ENCODE results near the gene CLTCL1.

The CLTCL1 gene

DNA sequence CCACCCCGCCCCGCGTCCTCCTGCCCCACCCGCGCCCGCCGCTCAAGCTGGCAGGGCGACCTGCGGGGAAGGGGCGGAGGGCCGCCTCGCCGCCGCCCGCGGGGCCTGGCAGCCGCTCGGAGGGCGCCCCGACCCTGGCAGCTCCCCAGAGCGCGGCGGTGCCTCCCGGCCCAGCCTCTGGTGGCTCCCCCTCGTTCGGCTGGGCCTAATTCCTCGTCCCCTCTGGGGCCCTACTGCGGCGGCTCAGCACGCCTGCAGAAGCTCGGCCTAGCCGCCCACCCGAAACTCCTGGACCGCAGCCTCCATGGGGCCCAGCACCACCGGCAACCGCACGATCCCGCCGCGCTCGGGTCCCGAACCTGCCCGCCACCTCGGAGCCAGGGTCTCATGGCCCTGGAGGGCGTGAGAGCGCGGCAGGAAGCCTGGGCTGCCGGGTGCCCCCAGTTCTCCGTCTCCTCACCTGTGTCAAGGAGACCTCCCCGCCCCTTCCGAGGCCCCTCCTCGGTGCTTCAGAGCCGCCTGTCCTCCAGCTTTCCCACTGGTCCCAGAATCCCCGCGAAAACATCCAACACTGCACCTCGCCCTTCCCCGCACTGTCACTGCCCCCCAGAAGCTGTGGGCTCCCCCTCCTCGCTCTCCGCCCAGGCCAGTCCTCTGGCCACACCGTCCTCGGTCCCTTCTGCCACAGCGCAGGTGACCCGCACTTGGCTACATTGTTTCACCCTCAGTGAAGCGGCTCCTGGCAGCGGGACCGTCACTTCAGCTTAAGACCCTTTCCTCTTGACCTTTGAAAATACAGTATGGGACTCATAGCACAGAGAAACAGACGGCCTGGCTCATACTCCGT is 140.8 kb downstream of the CLTCL1 start:
- no peak for DNase-seq (ENCODE audit: low read depth)

DNA sequence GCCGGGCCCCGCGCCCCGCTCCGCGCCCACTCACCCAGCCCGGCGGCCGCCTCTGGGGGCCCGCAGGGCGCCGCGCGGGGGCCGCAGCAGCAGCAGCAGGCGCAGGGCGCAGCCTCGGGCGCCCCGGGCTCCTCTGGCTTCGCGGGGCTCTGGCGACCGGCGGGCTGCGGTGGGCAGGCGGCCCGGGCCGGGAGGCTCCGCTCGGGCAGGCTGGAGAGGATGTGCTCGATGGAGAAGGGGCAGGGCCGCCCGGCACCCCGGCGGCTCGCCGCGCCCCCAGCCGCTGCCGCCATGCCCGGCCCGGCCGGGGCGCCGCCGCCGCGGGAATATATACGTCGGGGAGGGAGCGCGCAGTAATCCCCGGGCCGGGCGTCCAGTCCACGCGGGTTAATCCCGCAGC is 141.5 kb downstream of the CLTCL1 start, which contains the start of gene GSC2:
GSC2 (minus strand) TSS at position 302 of the 400 bp plus-strand sequence; CDS start at position 293, 9 bp downstream.
- no peak for DNase-seq (ENCODE audit: low read depth)

DNA sequence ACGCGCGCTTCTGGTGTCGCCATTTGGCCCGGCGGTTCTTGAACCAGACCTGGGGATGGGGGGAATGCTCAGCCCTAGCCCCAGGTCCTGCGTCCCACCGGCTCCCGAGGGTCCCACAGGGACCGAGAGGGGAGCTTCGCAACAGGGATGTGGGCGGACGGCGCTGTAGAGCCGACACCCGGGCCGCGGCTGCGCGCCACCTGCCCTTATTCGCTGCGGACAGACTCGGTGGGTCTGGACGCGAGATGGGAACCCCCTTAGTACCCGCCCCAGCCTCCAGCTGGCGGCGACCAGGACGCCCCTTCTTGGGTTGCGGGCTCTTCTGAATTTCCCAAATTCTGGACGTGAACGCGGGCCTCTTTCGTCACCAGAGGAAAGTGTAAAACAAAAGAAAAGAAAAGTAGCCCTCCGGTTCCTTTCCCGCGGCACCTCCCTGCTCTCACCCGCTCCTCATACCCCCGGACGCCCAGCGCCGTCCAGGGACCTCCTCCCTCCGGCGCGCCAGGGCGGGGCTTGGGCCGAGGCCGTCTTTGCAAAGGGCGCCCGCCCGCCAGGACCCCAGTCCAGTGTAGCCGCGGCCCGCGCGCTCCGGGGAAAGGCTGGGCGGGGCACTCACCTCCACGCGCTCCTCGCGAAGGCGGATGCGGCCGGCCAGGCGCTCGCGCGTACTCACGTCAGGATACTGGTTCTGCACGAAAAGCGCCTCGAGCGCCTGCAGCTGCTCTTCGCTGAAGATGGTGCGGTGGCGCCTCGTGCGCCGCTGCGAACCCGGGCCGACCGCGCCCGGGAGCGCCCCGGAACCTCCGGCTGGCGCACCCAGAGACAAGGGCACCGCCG is 142.3 kb downstream of the CLTCL1 start:
- no peak for DNase-seq (ENCODE audit: low read depth)

DNA sequence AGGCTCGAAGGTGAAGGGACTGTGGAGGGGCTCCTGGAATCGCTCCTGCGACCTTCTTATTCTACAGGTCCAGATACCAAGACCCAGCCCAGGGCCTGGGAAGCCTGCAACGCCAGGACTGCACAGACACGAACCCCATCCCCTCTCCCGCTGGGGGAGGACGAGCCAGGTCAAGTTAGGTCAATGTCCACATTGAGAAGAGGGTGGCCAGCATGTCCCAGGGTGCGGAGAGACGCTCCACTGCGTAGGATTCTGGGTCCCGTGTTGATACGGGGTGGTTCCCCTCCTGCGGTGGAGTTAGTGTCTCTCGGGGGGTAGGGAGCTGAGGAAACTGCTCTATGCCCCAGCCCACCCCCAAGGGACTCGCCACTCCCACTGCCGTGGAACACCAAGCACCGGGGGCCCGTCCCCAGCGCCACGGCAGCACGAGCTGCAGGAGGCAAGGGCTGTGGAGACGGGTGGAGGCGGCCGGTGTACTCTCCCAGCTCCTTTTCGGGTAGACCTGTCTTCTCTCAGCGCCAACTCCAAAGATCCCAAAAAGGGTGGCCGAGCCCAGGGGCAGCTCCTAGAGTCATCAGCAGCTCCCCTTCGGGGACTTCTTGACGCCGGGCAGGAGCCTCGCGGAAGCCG is 143.0 kb downstream of the CLTCL1 start:
- DNase-seq (ENCODE audit: low read depth), result no peak

DNA sequence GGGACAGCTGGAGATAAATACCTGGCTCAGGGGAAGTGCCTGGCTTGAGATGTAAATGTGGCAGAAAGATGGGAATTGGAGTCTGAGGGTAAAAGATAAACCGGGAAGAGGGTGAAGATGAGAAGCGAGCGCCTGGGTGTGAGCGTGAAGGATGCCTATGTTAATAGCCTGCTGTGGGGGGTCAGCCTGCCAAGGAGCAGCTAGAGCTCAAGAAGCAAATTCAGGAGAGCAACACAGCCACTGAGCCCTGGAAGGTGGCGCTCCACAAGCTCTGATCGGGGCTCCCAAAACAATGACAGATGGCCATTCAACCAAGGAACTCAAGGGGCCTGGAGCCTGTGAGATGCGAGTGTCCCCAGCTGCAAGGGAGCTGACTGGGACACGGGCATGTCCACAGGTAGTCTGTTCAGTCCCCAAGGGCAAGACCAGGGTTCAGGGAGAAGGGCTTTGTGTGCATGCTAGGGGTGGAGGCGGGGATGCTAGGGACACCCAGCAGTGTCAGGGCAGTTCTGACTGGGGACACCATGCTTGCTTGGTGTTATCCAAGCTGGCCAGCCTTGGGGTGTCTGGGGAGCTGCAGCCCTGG is 144.2 kb downstream of the CLTCL1 start:
- DNase-seq (ENCODE audit: low read depth), result no peak

DNA sequence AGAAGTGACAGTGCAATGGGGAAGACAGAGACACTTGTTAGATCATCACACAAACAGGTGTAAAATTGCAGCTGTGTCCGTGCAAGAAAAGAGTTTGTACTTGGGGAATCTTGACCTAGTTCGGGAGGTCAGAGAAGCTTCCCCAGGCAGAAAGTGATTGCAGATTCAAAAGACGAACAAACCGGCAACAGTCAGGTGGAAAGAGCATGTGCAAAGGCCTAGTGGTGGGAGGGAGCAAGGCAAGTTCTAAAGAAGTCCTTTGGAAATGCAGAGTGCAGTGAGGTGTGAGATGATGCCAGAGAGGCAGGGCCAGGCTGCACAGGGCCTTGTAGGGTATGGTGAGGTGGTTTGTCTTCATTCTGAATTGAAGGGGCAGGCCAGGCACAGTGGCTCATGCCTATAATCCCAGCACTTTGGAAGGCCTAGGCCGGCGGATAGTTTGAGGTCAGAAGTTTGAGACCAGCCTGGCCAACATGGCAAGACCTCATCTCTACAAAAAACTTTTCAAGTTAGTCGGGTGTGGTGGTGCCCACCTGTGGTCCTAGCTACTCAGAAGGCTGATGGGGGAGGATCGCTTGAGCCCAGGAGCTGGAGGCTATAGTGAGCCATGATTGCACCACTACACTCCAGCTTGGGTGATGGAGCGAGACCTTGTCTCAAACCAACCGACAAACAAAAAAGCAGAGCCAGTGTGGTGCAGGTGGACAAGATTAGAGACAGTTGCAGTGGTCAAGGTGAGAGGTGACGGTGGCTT is 145.1 kb downstream of the CLTCL1 start:
- no peak for DNase-seq (ENCODE audit: low read depth)

DNA sequence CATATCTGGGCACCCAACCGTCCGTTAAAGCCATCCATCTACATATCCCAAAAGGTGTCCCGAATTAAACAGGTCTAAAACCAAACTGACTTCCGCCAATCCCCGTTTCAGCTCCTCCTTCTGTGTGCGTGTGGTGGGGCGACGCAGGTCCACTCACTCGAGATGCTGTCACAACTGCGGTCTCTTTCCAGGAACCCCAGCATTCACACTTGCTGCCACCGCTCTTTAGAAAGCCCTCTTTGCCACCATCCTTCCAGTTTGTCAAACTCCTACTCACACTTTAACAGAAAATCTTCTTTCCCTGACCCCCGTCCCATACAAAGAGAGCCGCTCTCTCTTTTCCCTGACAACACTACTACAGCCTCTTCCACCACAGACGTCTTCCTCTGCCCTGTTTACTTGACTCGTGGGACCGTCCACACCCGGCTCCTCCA is 147.5 kb downstream of the CLTCL1 start:
- no peak for DNase-seq (ENCODE audit: low read depth)

DNA sequence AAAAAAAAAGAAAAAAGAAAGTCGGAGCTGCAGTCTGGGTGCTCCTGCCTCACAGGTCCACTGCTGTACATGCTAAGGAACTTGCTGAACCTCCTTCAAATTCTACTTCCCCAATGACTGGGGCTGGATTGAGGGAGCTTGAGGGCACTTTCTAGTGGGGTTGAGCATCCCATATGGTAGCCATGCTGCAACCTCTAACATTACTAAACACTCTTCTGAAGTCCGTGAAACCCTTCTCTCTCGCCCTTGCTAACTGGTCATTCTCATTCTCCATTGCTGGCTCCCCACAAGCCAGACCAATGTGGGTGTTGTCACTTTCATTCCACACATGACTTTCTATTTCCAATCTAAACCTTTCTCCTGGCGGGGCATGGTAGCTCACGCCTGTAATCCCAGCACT is 148.3 kb downstream of the CLTCL1 start:
- DNase-seq (ENCODE audit: low read depth), result no peak

DNA sequence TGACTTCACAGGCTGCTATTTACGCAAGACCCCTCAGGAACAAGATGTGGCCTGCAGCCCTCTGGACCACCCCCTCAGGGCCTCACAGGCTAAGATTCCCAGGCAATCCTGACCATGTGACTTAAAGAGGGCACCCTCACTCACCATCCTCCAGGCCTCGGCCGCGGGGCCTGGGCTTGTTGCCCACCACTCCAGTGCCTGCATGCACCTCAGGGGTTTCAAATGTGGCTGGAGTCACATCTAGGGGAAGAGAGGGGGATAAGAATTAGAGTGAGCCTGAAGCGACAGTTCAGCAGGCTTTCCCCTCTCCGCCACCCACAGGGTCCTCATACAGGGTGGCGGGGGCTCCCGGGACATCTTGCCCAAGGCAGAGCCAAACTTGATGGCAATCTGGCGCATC is 149.1 kb downstream of the CLTCL1 start:
- DNase-seq (ENCODE audit: low read depth), result no peak

DNA sequence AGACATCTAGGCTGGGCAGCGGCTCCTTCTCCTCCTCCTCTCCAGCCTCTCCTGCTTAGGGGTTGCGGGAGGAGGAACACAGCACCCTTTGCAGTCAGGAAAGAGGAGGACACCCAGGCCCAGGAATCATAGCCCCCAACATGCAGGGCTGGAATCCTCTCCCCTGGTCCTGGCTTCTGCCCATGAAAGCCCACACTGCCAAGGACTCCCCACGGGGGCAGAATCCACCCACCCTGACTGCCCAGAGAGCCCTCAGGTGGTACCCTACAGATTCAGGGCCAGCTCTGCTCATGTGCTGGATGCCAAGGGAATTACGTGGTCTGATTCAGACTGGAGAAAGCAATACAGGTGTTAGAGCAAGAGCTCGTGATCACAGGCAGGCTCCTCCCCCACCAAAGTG is 151.5 kb downstream of the CLTCL1 start:
- no peak for DNase-seq (ENCODE audit: low read depth)

DNA sequence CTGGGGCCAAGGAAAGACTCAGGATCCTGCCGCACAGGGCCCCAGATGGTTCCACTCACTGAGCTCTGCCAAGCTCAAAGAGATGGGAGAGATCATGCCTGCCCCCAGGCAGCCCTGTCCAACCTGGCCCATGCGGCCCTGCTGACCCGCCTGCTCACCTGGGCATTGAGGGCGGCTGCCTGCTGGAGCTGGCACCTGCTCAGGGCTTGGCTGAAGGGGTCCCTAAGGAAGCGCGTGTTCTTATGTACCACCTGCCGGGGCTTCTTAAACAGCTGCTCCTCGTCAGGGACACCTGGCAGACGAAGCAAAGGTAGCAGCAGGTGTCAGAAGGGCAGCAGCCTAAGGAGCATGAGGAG is 152.5 kb downstream of the CLTCL1 start:
- DNase-seq (ENCODE audit: low read depth), result no peak

DNA sequence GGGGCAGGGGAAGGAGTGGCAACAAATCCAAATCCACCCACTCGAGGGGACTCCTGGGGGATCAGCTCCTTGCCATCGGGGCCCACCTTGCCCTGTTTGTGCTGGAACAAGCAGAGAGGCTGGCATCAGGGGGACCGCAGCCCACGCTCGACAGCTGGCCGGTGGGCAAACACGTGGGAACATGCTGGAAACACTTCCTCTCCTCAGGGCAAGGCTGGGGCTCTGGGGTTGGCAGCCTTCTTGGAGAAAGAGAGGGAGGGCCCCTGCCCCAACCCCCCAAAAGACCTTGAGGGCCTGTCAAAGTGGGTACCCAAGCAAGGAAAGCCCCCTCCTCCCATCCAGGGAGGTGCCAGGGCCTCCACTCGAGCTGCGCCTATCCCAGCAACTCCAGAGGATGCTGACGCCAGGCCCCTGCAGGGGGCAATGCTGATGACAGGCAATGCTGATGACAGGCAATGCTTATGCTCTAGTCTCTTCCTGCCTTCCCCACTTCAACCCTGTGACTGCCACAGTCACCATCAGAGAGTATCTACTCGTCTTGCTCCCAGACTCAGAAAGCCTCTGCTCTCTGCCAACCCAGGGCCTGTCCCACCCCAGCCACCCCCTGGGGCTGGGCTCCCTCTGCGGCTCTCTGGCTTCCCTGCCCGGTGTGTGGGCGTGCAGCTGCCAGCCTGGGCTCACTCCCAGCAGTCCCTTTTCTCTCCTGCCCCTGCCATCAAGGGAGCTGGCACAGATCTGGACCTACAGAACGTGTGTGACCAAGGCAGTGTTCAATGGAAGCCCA is 153.1 kb downstream of the CLTCL1 start:
- no peak for DNase-seq (ENCODE audit: low read depth)

DNA sequence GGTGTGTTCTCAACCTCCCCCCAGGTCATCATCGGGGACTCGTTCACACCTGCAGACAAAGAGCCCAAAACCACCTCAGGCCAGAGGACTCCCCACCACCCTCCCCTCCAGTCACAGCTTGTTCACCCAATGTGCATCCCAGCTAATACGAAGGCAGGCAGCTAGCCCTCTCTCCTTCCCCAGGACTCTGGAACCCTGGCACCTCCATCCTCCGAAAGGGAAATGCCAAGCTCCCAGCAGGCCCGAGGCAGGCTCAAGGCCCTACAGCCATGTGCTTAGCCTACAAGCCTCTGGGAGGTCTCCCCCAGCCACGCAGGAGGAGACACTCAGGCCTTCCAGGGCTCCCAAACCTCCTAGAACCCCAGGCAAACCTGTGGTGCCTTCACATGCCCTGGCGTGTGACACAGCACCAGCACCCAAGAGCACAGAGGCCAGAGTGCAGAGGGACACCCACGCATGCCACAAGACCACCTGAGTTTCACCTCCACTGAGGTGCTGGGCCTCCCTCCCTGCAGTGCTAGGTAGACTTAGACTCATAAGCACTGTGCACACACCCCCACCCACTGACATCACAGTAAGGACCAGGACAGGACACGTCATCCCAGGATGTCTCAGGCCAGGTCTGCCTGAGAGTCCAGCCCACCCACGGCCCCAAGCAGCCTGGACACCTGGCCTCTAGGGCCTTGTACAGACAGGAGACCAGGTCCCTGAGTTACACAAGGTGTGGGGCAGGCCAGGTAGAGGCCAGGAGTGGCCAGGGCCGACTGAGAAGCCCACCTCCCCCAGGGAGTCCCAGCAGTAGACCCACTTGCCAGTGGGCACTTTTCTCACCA is 153.9 kb downstream of the CLTCL1 start:
- DNase-seq (ENCODE audit: low read depth), result no peak

DNA sequence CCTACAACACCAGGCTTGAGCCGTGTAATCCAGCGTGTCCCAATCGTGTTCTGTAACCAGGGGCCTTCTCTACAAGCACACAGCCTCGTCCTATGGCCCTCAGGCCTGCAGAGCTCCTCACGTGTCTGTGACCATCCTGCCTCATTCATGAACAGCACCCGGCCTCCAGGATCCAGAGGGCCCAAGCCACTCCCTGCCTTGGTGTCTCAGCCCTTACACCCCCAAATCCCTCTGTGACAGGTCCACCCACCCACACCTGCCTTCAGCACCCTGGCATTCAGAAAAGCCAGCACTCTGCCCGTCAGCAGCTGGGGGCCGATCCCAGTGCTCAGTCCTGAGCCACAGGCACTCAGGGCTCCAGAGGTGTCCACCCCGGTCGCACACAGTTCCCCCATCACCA is 154.6 kb downstream of the CLTCL1 start:
- no peak for DNase-seq (ENCODE audit: low read depth)

DNA sequence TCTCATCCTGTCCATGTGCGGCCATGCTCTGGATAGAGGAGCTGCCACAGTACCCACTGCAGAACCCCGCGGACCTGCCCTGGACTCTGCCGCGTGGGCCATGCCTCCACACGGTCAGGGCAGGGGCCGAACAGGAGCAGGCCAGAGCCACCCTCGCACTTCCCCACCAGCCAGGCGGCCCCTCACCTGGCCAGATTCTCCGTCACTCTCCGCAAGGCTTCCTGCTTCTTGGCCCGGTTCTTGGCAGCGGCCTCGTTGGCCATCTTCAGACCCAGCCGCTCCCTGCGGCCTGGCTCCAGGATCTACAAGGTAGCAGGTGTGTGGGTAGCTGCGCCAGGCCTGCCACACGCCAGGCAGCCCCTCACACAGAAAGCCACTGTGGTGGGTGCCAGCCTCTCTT is 156.6 kb downstream of the CLTCL1 start:
- no peak for DNase-seq (ENCODE audit: low read depth)

DNA sequence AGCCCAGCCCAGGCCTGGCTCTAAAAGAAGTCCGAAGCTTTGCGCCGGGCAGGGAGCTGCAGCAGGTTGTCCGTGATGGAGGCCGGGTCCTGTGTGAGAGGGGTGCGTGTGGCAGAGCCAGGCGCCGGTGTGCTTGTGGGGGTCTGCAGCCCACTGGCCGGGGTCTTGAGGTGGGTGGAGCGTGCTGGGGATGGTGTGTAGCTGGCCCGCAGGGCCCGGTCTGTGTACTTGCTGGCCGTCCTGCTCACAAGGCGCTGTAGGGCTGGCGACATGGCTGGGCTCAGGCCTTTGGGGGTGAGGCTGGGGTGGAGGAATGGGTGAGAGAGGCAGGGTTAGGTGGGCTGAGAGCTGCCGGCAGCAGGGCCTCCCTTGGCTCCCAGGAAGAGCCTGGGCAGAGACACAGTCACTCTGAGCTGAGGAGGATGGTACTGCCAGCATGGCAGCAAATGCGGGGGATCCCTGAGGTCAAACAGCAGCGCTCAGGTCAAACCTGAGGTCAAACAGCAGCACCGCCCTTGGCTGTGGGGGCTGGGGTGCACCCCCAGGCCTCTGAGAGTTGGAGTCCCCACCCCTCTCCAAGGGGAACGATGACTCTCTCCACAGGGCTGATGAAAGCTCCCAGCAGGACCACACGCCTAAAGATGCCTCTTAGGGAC is 157.2 kb downstream of the CLTCL1 start:
- DNase-seq (ENCODE audit: low read depth), result no peak

DNA sequence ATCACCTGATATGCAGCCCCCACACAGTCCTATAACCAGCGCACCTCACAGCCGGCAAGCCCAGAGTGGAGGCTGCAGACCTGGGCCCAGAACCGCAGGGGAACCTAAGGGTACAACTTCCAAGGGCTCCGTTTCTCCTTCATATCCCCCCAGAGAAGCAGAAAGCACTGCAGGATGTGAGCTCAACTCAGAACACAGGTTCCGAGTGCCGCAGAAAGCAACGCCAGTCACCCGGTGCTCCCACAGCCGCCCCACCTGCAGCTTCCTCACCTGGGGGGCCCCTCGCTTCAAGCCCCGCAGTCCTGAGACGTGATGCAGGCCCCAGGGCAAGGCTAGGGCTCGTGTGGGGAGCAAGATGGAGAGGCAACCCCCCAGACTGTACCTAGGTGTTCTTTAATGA is 158.0 kb downstream of the CLTCL1 start:
- no peak for DNase-seq (ENCODE audit: low read depth)

DNA sequence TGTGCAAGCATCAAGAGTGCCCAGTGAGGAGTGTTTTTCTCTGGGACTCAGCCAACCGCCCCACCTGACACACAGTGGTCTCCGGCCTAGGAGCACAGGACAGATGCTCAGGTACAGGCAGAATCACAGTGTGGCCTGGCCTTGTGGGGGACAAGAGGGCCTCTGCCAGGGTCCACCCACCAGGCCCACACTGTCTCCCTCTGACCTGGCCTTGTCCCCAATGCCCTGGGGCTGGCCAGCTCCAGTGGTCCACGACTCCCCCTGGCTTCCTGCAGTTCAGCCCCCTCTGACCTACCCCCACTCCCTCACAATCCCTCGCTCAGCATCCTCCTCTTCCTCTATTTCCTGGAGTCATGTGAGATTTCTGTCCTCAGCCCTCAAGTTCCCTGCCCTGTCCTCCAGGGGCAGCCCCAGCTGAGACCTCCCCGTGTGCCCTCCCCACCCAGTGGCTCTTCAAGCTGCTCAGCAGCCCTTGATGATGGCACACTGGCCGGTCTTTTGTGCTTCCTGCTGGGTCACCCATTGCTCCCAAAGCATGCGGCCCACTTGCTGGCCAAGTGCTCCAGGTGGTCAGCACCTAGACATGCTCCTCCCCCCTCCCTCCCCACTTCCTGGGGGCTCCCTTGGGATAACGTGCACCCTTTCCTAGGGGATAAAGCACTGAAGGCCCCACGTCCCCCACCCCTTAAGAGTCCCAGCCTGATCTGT is 158.7 kb downstream of the CLTCL1 start:
- DNase-seq (ENCODE audit: low read depth), result no peak

DNA sequence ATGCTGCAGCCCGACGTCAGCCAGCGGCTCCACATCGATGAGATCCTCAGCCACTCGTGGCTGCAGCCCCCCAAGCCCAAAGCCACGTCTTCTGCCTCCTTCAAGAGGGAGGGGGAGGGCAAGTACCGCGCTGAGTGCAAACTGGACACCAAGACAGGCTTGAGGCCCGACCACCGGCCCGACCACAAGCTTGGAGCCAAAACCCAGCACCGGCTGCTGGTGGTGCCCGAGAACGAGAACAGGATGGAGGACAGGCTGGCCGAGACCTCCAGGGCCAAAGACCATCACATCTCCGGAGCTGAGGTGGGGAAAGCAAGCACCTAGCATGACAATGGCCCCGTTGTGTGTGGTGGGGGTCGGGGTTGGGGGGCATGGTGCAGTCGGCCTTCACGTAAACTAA is 159.4 kb downstream of the CLTCL1 start:
- no peak for DNase-seq (ENCODE audit: low read depth)

All from CMK (cell line).